Measurements from ENCODE around the gene GJA5. TPM values are rescaled to one million over a fixed set of nuclear protein-coding genes. Genes with fewer than 3 reads are reported as not detected.

Gene GJA5
- total RNA-seq, 1 experiment from 2014 or later = 0.39 TPM

DNA sequence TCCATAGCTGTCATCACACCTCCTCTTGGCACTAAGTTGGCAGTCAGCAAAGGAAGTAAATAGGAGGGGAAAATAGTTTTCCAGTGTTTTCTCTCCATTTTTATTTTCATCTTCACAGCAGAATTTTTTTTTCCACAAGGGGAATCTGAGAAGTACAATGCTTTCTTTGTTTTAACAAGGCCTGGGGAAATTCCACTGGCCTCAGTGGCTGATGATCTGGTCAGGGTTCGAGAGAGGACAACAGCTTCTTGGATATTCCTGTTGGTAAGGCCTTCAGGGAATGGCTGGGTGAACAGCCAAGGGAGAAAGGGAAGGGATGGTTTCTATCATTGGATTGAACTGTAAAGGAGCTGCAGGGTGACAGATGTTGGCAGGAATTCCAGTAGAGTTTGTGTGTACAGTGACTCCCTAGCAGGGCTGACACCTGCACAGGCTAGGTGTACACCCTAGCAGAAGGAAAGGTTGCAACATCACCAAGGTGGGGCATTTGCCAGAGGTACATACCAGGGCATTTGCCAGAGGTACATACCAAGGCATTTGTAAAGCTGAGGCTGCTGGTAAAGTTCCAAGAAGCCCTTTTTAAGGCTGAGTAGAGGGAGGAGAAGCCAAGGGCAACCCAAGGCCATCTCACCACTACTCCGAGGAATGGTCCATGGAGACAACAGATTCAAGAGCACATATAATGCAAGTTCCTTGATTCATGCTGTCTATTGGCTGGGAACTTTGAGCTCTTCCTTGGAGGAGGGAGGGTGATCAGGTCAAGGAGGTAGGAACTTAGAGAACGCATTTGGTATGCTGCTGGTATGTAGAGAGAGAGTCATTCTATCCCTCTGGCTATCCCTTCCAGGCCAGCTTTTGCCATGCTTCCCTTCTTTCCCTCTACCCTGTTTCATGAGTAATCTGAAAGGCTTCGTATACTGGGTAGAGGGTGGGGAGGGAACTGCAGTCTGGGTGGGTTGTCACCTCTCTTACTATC is 3.1 kb downstream of the GJA5 start:
- no CpG with 5 or more reads among the region's 4 CpGs for WGBS (ENCODE audit: extremely low coverage, insufficient read length, low lambda C conversion rate)
- no peaks in the 10 kb centered on the region for H3K9me3 Mint-ChIP-seq
- no peaks in the 10 kb centered on the region for H3K4me1 ChIP-seq (ENCODE audit: insufficient read depth, low read length)

More for the DNA sequence above, 3.1 kb downstream of the GJA5 start:
- Histone ChIP-seq H3K27me3 (ENCODE audit: insufficient read depth, low read length) (no peaks in the 10 kb centered on the region), H3T11ph (ENCODE audit: low read length) (no peak overlapping the region), H3K23me2 (ENCODE audit: insufficient read length, low read depth, low read length, poor library complexity, severe bottlenecking) (no peaks in the 10 kb centered on the region), H4K91ac (ENCODE audit: insufficient read length, low read depth, low read length) (no peak overlapping the region), H3K79me2 (ENCODE audit: insufficient read depth, low read length) (no peaks in the 10 kb centered on the region), H2AFZ (ENCODE audit: low read length) (no peak overlapping the region), H3K56ac (ENCODE audit: insufficient read length, low read depth, low read length) (no peak overlapping the region), H3K4ac (ENCODE audit: low read depth, low read length) (no peak overlapping the region), H4K8ac (replicated peaks; ENCODE audit: insufficient read length, low read depth, low read length) (no peak overlapping the region), H2BK5ac (ENCODE audit: insufficient read length, low read length) (no peak overlapping the region), H2AK5ac (ENCODE audit: insufficient read length, low read length) (no peak overlapping the region), H3K9me3 (ENCODE audit: control insufficient read depth, low read depth, low read length) (no peaks in the 10 kb centered on the region), H4K20me1 (ENCODE audit: control insufficient read depth, insufficient read depth, insufficient read length) (no peaks in the 10 kb centered on the region), H2BK120ac (ENCODE audit: low read depth, low read length, poor library complexity, severe bottlenecking) (no peak overlapping the region), H2BK20ac (ENCODE audit: low read depth, low read length, poor library complexity, severe bottlenecking) (no peak overlapping the region), H3K4me2 (ENCODE audit: insufficient read depth, insufficient read length, low read length) (no peak overlapping the region), H3K79me1 (ENCODE audit: insufficient read depth, low read depth, low read length, poor library complexity, severe bottlenecking) (no peaks in the 10 kb centered on the region), H2BK15ac (ENCODE audit: low read depth, low read length) (no peak overlapping the region), H2BK12ac (ENCODE audit: insufficient read length, low read depth, low read length) (no peak overlapping the region), H3K9ac (ENCODE audit: extremely low read depth, insufficient read length, low read length) (no peak overlapping the region), H3K14ac (ENCODE audit: insufficient read depth, low read length) (no peak overlapping the region; the same call in 1 of the 2 replicates), H3K27ac (ENCODE audit: insufficient read length, low read depth, low read length) (no peak overlapping the region), H3K18ac (ENCODE audit: insufficient read length, low read depth, low read length) (no peak overlapping the region), H3K23ac (ENCODE audit: insufficient read length, low read depth, low read length) (no peak overlapping the region), H4K5ac (ENCODE audit: insufficient read length, low read depth, low read length) (no peak overlapping the region)
- H3K4me1 Mint-ChIP-seq = peaks cover 6 to 10% of the 10 kb centered on the region in 2 experiments
- H3K36me3 Mint-ChIP-seq (ENCODE audit: insufficient read depth in 1 of 3, low read depth in 3 of 3) = no peaks in the 10 kb centered on the region; a peak in 1 of 7 replicates
- no peak overlapping the region for H3K27ac Mint-ChIP-seq
- TF ChIP-seq, protein P1, sequence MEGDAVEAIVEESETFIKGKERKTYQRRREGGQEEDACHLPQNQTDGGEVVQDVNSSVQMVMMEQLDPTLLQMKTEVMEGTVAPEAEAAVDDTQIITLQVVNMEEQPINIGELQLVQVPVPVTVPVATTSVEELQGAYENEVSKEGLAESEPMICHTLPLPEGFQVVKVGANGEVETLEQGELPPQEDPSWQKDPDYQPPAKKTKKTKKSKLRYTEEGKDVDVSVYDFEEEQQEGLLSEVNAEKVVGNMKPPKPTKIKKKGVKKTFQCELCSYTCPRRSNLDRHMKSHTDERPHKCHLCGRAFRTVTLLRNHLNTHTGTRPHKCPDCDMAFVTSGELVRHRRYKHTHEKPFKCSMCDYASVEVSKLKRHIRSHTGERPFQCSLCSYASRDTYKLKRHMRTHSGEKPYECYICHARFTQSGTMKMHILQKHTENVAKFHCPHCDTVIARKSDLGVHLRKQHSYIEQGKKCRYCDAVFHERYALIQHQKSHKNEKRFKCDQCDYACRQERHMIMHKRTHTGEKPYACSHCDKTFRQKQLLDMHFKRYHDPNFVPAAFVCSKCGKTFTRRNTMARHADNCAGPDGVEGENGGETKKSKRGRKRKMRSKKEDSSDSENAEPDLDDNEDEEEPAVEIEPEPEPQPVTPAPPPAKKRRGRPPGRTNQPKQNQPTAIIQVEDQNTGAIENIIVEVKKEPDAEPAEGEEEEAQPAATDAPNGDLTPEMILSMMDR (conservative IDR thresholded peaks at IDR 0.05) = no peak
- no peak overlapping the region for H3K4me3 Mint-ChIP-seq
- DNase-seq = no peak
- peaks cover 2% of the 10 kb centered on the region for H3K27me3 Mint-ChIP-seq (ENCODE audit: low read depth)
